Common myeloid progenitor, CD34-positive (primary cell): ENCODE results near the gene TMEM221.
A peak's percentile ranks its signal among the peaks of the same experiment; 100 is the strongest.

ENCODE experiments used
- CTCF ChIA-PET: fragments of 350-600 bp; sonication (Branson Sonifier 250); formaldehyde crosslinking; loops from one replicate; lab custom pipeline; 2021; ENCODE audit warnings: antibody characterized with exemption; lab: Charles Lee
- POLR2A ChIA-PET: fragments of 350-600 bp; sonication (Branson Sonifier 250); formaldehyde crosslinking; loops from one replicate; lab custom pipeline; 2021; ENCODE audit warnings: antibody characterized with exemption; lab: Charles Lee
- DNase-seq, 3 donors: peaks; one replicate each; pipeline versions ENCODE4 v3.0.0 to v3.0.0-alpha.2; 2013
- H3K27ac ChIP-seq, 2 experiments: 1 replicate in 1 of 2; 2 replicates in 1 of 2; pipeline ENCODE4 v1.7.0; 2013; ENCODE audit warnings: inconsistent platforms in 2 of 2, low read length in 2 of 2, mild to moderate bottlenecking in 2 of 2, low read depth in 1 of 2, moderate library complexity in 1 of 2; ENCODE audit not compliant: severe bottlenecking in 2 of 2, insufficient read depth in 1 of 2, poor library complexity in 1 of 2
- H3K27me3 ChIP-seq, 5 experiments: replicated peaks in 2 of 5; 1 replicate in 3 of 5; 2 replicates in 2 of 5; pipeline versions ENCODE4 v1.6.1 to v1.7.0; 2013; ENCODE audit warnings: low read length in 4 of 5, mild to moderate bottlenecking in 2 of 5, moderate library complexity in 2 of 5, inconsistent platforms in 1 of 5; ENCODE audit not compliant: insufficient read depth in 5 of 5, control insufficient read depth in 4 of 5
- H3K36me3 ChIP-seq, 4 experiments: 1 replicate in 2 of 4; 2 replicates in 2 of 4; pipeline versions ENCODE4 v1.6.1 to v1.7.0; 2013; ENCODE audit warnings: low read length in 3 of 4, control low read depth in 1 of 4, mild to moderate bottlenecking in 1 of 4; ENCODE audit not compliant: control insufficient read depth in 4 of 4, insufficient read depth in 4 of 4
- H3K4me1 ChIP-seq, 4 experiments: 1 replicate in 3 of 4; 2 replicates in 1 of 4; pipeline versions ENCODE4 v1.6.1 to v1.7.1; 2013; ENCODE audit warnings: low read length in 3 of 4, mild to moderate bottlenecking in 3 of 4, control low read depth in 1 of 4, inconsistent platforms in 1 of 4, moderate library complexity in 1 of 4; ENCODE audit not compliant: control insufficient read depth in 4 of 4, insufficient read depth in 4 of 4; ENCODE audit errors: control extremely low read depth in 1 of 4
- H3K4me3 ChIP-seq, 7 experiments: 1 replicate in 4 of 7; 2 replicates in 3 of 7; pipeline versions ENCODE4 v1.5.1 to v1.7.0; 2013; ENCODE audit warnings: mild to moderate bottlenecking in 7 of 7, low read length in 6 of 7, moderate library complexity in 6 of 7, inconsistent platforms in 2 of 7, low read depth in 2 of 7, control low read depth in 1 of 7; ENCODE audit not compliant: insufficient read depth in 4 of 7, control insufficient read depth in 1 of 7; ENCODE audit errors: extremely low read depth in 1 of 7
- H3K9me3 ChIP-seq, 5 experiments: 1 replicate in 4 of 5; 2 replicates in 1 of 5; pipeline versions ENCODE4 v1.6.1 to v1.7.1; 2013; ENCODE audit warnings: low read length in 4 of 5, mild to moderate bottlenecking in 2 of 5, inconsistent platforms in 1 of 5, low read depth in 1 of 5, moderate library complexity in 1 of 5; ENCODE audit not compliant: control insufficient read depth in 4 of 5, insufficient read depth in 2 of 5; ENCODE audit errors: control extremely low read depth in 1 of 5
- WGBS: methylation state at CpG from one replicate; pipeline ENCODE4 v1.1.5; 2013; ENCODE audit not compliant: insufficient coverage; 5-methylcytosine and 5-hydroxymethylcytosine counted together

TMEM221 gene

DNA sequence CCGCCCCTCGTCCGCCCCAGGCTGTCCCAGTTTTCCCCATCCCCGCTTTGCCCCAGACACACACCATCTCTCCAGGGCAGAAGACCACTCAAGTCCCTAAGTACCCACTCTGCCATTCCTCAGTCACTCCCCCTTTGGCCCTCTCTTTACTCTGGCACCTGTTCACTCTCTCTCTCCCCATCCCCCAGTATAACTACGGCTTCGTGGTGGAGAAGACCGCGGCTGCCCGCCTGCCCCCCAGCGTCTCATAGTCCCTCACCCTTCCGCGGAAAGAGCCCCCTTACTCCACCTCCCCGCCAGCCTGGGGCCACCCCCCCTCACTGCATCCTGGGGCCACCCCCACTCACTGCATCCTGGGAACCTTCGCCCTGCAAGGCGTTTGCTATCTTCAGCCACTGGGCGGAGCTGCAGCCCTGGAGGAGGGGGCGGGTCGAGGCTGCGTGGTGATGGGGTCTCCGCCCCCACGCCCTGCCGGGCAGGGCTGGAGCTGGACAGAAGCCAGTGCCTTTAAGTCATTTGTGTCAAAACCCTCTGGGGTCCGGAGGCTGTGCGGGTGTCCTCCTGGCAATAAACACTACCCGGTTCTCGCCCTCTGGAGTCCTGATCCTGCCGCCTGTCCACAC lies 23.6 kb downstream of the TMEM221 start:
- no peaks in the 10 kb centered on the region for H3K27me3 ChIP-seq
- ChIA-PET CTCF (interaction anchor here (0.7 to 2.3 kb wide), 3 partner anchors 34 to 42 kb away, joined by 3 to 6 read pairs (median 3); no protein-coding TSS in a partner anchor), POLR2A (no interaction called here)
- no peak overlapping the region for H3K27ac ChIP-seq
- WGBS, result 9% methylated on average over 14 of the region's 27 CpGs
- peak overlapping the region in 3 of 7 experiments; percentile 40 to 56 (median 48) for H3K4me3 ChIP-seq
- H3K36me3 ChIP-seq, result peaks cover 0 to 10% (median 6%) of the 10 kb centered on the region in 4 experiments
- no peaks in the 10 kb centered on the region for H3K9me3 ChIP-seq
- peak; percentile 66 to 83 (median 83) for DNase-seq
- H3K4me1 ChIP-seq, result peaks cover 0 to 20% (median 16%) of the 10 kb centered on the region in 4 experiments

DNA sequence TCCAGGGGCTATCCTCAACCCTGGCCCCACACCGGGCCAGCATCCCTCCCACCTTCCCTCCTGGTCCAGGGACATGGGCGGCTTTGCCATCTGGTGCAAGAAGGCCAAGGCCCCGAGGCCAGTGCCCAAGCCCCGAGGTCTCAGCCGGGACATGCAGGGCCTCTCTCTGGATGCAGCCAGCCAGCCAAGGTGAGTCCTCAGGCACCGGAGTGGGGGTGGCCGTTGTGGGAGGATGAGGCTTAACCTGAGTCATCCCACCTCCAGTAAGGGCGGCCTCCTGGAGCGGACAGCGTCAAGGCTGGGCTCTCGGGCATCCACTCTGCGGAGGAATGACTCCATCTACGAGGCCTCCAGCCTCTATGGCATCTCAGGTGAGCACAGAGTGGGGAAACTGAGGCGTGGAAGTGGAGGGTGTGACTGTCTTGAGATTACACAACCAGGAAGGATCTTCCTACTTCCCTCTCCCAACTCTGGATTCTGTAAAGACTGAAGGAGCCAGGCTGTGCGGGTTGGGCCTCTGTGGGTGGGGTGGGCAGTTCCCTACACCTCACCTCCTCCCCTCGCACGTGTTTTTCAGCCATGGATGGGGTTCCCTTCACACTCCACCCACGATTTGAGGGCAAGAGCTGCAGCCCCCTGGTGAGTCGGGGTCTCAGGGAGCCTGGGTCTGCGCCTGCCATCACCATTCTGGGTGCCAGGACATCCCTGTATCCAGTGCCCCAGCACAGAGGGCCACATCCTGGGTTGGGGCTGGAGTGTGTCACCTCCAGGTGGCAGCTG lies 24.8 kb downstream of the TMEM221 start:
- WGBS, result 99% methylated on average over 13 of the region's 20 CpGs
- peaks cover 0 to 10% (median 6%) of the 10 kb centered on the region in 4 experiments for H3K36me3 ChIP-seq
- no peak overlapping the region for H3K4me3 ChIP-seq
- H3K27ac ChIP-seq, result no peak overlapping the region
- DNase-seq, result no peak
- ChIA-PET POLR2A (interaction anchor here (0.6 kb wide), 1 partner anchor 155 kb away, joined by 3 read pairs; no protein-coding TSS in a partner anchor), CTCF (interaction anchor here (0.5 to 2.3 kb wide), 3 partner anchors 43 to 550 kb away, joined by 3 to 6 read pairs (median 3); no protein-coding TSS in a partner anchor)
- peaks cover 6 to 30% (median 21%) of the 10 kb centered on the region in 4 experiments for H3K4me1 ChIP-seq
- no peaks in the 10 kb centered on the region for H3K27me3 ChIP-seq
- no peaks in the 10 kb centered on the region for H3K9me3 ChIP-seq

DNA sequence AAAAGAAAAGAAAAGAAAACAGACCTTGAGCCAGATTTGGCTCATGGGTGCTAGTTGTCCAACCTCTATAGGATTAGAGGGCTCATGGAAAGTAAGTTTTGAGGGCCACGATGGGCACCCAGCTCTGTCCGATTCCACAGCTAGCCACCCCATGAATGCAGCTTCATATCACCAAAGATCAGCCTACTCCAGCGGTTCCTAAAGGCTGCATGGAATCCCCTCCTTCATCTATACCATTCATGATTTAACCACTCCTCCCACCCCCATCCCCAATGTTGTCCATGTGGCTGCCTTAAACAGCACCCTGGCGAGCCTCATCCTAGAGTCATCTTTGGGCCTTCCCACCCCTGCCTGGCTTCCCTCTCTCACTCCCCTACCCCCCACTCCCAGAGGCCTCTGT lies 26.5 kb downstream of the TMEM221 start:
- CTCF ChIA-PET, result interaction anchor here (0.7 to 4.6 kb wide), 4 partner anchors 23 to 34 kb away, joined by 3 to 19 read pairs (median 4); partner anchors contain the start of gene CCDC194
- WGBS, result 100% methylated on average over 4 of the region's 4 CpGs
- Histone ChIP-seq H3K4me3 (no peak overlapping the region), H3K27ac (no peak overlapping the region), H3K4me1 (peaks cover 6 to 32% (median 21%) of the 10 kb centered on the region in 4 experiments), H3K27me3 (no peaks in the 10 kb centered on the region), H3K9me3 (no peaks in the 10 kb centered on the region), H3K36me3 (peaks cover 0 to 10% (median 6%) of the 10 kb centered on the region in 4 experiments)
- POLR2A ChIA-PET, result no interaction called here
- DNase-seq, result no peak

DNA sequence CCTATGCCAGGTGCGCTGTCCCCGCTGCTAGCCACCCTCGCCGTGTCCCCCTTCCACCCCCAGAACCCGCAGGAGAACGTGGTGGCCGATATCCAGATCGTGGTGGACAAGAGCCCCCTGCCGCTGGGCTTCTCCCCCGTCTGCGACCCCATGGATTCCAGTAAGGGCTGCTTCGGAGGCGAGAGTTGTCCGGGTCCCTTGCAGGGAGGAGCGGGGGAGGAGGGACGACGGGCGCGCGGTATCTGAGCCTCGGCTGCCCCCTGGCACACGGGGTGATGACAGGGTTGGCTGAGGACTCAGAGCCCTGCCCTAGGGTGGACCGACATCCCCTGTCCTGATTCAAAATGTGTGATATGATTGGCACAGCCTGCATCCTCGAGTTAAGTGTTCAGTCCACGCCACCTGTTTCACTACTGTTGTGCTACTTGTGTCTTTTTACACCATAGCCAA lies 28.0 kb downstream of the TMEM221 start:
- H3K9me3 ChIP-seq, result no peaks in the 10 kb centered on the region
- H3K27ac ChIP-seq, result no peak overlapping the region
- CTCF ChIA-PET, result interaction anchor here (1.0 to 4.6 kb wide), 6 partner anchors 15 to 54 kb away, joined by 3 to 19 read pairs (median 4); partner anchors contain the start of genes BST2 and CCDC194
- no peaks in the 10 kb centered on the region for H3K27me3 ChIP-seq
- H3K36me3 ChIP-seq, result peaks cover 0 to 14% (median 6%) of the 10 kb centered on the region in 4 experiments
- POLR2A ChIA-PET, result no interaction called here
- peak; percentile 40 to 65 (median 53) for DNase-seq
- peaks cover 6 to 32% (median 21%) of the 10 kb centered on the region in 4 experiments for H3K4me1 ChIP-seq
- H3K4me3 ChIP-seq, result peak overlapping the region; percentile 60 to 91 (median 79)
- 5% methylated on average over 24 of the region's 25 CpGs for WGBS

DNA sequence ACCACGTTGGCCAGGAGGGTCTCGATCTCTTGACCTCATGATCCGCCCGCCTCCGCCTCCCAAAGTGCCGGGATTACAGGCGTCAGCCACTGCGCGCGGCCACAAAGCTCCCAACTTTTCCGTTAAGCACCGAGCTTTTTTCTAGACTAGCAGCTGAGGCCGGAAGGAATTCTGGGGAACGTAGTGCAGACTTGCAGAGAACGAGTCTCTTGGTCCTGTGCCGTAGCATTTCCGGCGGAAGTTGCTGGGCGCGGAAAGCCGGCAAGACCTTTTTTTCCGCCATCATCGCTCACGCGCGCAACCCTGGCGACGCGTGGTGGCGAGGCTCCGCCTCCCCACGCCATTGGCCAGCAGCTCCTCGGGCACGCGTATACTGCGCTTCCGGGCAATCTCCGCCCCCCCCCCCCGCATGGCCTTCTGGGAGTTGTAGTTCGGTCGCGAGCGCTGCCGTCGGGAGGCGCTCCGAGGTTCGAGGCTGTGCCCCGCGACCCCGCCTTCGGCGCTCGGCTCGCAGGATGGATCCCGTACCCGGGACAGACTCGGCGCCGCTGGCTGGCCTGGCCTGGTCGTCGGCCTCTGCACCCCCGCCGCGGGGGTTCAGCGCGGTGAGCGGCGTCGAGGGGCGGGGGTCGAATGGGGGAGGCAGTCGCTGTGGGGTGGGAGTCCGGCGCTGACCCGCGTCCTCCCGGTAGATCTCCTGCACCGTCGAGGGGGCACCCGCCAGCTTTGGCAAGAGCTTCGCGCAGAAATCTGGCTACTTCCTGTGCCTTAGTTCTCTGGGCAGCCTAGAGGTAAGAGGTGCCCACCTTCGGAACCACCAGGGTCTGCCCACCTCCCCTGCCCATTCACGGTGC lies 28.6 kb downstream of the TMEM221 start, which contains the start of gene MVB12A:
TSS of gene MVB12A (plus strand) at position 427 of the 854 bp plus-strand sequence. CDS start at position 516, 89 bp downstream.
- Histone ChIP-seq H3K27ac (peak within 1 kb of the TSS in 1 of 2 experiments; percentile 67), H3K4me1 (peaks cover 6 to 26% (median 17%) of the 10 kb centered on the region in 4 experiments), H3K27me3 (no peaks in the 10 kb centered on the region), H3K36me3 (peaks cover 0 to 19% (median 6%) of the 10 kb centered on the region in 4 experiments), H3K9me3 (no peaks in the 10 kb centered on the region), H3K4me3 (peak within 1 kb of the TSS; percentile 69 to 91 (median 79))
- peak; percentile 98 to 99 (median 99) for DNase-seq
- CTCF ChIA-PET, result interaction anchor here (0.5 to 4.6 kb wide), 11 partner anchors 11 to 76 kb away, joined by 3 to 19 read pairs (median 4); partner anchors contain the start of genes BST2 and CCDC194
- POLR2A ChIA-PET, result interaction anchor here (0.7 to 1.7 kb wide), 3 partner anchors 13 to 83 kb away, joined by 3 to 13 read pairs (median 3); partner anchors contain the start of gene BST2
- 0% methylated on average over 60 of the region's 85 CpGs for WGBS

DNA sequence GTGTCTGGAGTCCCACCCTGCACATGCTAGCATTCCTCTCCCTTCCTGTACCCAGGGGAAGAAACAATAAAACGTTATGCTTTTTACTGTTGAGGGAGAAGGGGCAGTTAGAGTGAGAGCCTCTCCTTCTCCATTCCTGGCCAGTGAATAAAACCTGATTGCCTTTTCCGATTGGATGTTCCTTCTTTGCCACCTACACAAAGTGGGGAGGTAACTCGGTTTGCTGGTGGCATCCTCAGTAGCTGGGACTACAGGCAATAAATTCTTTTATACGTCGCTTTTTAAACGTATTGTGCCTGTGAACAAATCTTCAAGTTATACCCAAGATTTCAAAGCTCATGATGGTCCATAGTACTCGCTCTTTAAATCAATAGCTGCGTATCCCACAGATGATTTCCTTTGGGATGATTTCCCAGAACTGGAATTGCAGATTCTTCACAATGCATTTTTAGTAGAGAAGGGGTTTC lies 29.3 kb downstream of the TMEM221 start:
- DNase-seq, result peak in 2 of 3 donors; percentile 19 to 39
- H3K27me3 ChIP-seq, result no peaks in the 10 kb centered on the region
- peaks cover 2 to 23% (median 6%) of the 10 kb centered on the region in 4 experiments for H3K36me3 ChIP-seq
- H3K4me1 ChIP-seq, result peaks cover 6 to 20% (median 12%) of the 10 kb centered on the region in 4 experiments
- peak overlapping the region in 1 of 2 experiments; percentile 67 for H3K27ac ChIP-seq
- ChIA-PET CTCF (interaction anchor here (0.5 to 4.6 kb wide), 11 partner anchors 12 to 155 kb away, joined by 3 to 19 read pairs (median 4); partner anchors contain the start of genes BST2 and CCDC194), POLR2A (interaction anchor here (0.7 to 1.7 kb wide), 3 partner anchors 13 to 82 kb away, joined by 3 to 13 read pairs (median 3); partner anchors contain the start of gene BST2)
- WGBS, result 30% methylated on average over 7 of the region's 8 CpGs
- H3K4me3 ChIP-seq, result peak overlapping the region; percentile 67 to 91 (median 79)
- no peaks in the 10 kb centered on the region for H3K9me3 ChIP-seq
